HT-29 (cell line): Measurements from ENCODE around the gene PLEKHB2. TPM values are rescaled to one million over a fixed set of nuclear protein-coding genes. Genes with fewer than 3 reads are reported as not detected.

Experiments
- small RNA-seq: library from RNA; depleted of rRNA; stranded (forward); fragments of <200 nt; gene quantifications from one replicate; pipeline ENCODE3, GENCODE V24; 2014
- total RNA-seq: library from RNA; depleted of rRNA; stranded (reverse); fragments of >200 nt; shearing (Covaris generic); gene quantifications from 2 replicates; pipeline ENCODE4 v1.2.3, GENCODE V29; 2014; rRNA removed

Gene PLEKHB2
- total RNA-seq, 1 experiment from 2014 or later, result 93.9 TPM

Small RNAs within 50 kb of the gene (small RNA-seq; reads per million reads assigned to genes)
- gene AC009477.1, result not detected

Other genes starting within 250 kb of the PLEKHB2 start
- gene FAM168B, start 11.9 kb upstream of the PLEKHB2 start, total RNA-seq, result 104 TPM in 2 replicates
- gene POTEE, start 104.2 kb downstream of the PLEKHB2 start, total RNA-seq, result 0.18 and 0.20 TPM in 2 replicates